Fibroblast of the aortic adventitia (primary cell): ENCODE results near the gene KCNJ14. TPM values are rescaled to one million over a fixed set of nuclear protein-coding genes. Genes with fewer than 3 reads are reported as not detected.

Experiments
- DNase-seq: peaks from one replicate; pipeline ENCODE4 v3.0.0-alpha.2; 2010; ENCODE audit warnings: low read depth
- H3K4me3 ChIP-seq: 2 replicates; pipeline ENCODE4 v1.5.1; 2011; ENCODE audit warnings: low read depth, mild to moderate bottlenecking, control low read depth, low read length, moderate library complexity
- CTCF ChIP-seq: IDR thresholded peaks from 2 replicates; pipeline ENCODE4 v1.5.1; 2011; ENCODE audit warnings: mild to moderate bottlenecking, low read length, control low read depth, inconsistent platforms; ENCODE audit not compliant: insufficient read depth
- total RNA-seq: library from RNA; depleted of rRNA; stranded (reverse); fragments of >200 nt; gene quantifications from 2 replicates; pipeline ENCODE4 v1.2.3, GENCODE V29; 2012; ENCODE audit warnings: low replicate concordance

The KCNJ14 gene
- total RNA-seq, 1 donor = 0.54 TPM

- DNase-seq = no peak
- H3K4me3 ChIP-seq = no peak overlapping the region
- no peak for TF ChIP-seq CTCF
These were observed 20.1 kb downstream of the KCNJ14 start for GRCh38 chr19:48475369-48476068.

DNA sequence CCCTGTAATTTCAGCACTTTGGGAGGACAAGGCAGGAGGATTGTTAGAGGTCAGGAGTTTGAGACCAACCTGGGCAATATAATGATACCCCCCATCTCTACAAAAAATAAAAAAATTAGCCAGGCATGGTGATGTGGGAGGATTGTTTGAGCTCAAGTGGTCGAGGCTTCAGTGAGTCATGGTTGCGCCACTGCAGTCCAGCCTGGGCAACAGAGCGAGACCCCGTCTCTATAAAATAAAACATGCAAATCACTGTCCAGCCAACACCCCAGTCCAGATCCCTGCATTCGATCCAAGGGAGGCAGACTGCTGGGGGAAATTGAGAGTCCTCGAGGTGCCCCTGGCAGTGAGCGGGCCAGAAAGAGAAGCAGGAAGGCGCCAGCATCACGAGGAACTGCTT is 20.8 kb downstream of the KCNJ14 start:
- DNase-seq = no peak
- no peak overlapping the region for H3K4me3 ChIP-seq
- no peak for TF ChIP-seq CTCF

- no peak for DNase-seq
- TF ChIP-seq CTCF = no peak
- H3K4me3 ChIP-seq = no peak overlapping the region
These were observed 21.8 kb downstream of the KCNJ14 start for GRCh38 chr19:48477067-48477685.

DNA sequence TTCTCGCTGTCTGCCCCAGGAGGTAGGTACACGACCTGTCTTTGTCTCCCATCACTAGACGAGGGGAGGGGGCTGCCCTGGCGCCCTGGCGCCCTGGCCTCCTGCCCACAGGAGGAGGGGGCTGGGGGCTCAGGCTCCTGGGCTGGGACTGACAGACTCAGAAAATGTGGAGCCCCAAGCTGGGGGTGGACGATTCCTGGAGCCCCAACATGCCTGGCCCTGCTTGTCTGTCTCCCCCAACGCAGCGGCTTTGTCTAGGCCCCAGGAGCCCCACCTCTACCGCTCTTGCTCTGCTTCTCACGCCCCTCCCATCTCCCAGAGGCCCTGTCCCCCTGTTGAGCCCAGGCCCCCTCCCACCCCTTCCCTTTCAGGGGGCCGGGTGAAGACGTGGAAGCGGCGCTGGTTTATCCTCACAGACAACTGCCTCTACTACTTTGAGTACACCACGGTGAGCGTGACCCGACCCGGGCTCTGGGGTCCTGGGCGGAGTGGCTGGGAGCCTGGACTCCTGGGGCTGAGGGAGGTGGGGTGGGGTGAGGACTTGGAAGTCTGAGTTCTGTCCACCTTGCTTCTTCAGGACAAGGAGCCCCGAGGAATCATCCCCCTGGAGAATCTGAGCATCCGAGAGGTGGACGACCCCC is 22.4 kb downstream of the KCNJ14 start:
- no peak for DNase-seq
- no peak overlapping the region for H3K4me3 ChIP-seq
- TF ChIP-seq CTCF = no peak

GRCh38 chr19:48478339-48479256 is 23.2 kb downstream of the KCNJ14 start:
- DNase-seq = no peak
- no peak overlapping the region for H3K4me3 ChIP-seq
- TF ChIP-seq CTCF = no peak

- no peak for TF ChIP-seq CTCF
- no peak overlapping the region for H3K4me3 ChIP-seq
- no peak for DNase-seq
These were observed 24.3 kb downstream of the KCNJ14 start for GRCh38 chr19:48479686-48480085.
